Measurements from ENCODE around the gene MRPL24. TPM values are rescaled to one million over a fixed set of nuclear protein-coding genes. Genes with fewer than 3 reads are reported as not detected.

MRPL24 gene
- total and polyA plus RNA-seq, 2 of the 13 experiments (the other 11 are each of a cell fraction or from before 2014, with no cell fraction given), result 38.1 to 42.9 TPM

DNA sequence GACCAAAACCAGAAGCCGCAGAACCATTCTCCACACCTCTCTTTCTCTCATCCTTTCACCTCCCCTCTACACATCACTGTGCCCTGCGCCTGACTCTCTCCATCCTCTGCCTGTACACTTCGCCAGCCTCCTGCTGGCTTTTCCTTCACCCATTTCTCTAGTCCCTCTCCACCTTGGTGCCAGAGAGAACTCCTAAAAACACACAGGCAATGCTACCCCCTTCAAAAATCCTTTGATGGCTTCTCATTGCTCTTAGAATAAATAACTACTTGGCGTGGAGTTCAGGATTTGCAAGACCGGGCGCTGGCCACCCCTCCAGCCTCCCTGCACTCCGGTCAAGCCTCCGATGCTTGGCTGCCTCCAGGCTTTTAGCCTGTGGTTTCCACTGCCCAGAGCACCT lies 44.1 kb downstream of the MRPL24 start (continued):
- TF ChIP-seq, protein P1, sequence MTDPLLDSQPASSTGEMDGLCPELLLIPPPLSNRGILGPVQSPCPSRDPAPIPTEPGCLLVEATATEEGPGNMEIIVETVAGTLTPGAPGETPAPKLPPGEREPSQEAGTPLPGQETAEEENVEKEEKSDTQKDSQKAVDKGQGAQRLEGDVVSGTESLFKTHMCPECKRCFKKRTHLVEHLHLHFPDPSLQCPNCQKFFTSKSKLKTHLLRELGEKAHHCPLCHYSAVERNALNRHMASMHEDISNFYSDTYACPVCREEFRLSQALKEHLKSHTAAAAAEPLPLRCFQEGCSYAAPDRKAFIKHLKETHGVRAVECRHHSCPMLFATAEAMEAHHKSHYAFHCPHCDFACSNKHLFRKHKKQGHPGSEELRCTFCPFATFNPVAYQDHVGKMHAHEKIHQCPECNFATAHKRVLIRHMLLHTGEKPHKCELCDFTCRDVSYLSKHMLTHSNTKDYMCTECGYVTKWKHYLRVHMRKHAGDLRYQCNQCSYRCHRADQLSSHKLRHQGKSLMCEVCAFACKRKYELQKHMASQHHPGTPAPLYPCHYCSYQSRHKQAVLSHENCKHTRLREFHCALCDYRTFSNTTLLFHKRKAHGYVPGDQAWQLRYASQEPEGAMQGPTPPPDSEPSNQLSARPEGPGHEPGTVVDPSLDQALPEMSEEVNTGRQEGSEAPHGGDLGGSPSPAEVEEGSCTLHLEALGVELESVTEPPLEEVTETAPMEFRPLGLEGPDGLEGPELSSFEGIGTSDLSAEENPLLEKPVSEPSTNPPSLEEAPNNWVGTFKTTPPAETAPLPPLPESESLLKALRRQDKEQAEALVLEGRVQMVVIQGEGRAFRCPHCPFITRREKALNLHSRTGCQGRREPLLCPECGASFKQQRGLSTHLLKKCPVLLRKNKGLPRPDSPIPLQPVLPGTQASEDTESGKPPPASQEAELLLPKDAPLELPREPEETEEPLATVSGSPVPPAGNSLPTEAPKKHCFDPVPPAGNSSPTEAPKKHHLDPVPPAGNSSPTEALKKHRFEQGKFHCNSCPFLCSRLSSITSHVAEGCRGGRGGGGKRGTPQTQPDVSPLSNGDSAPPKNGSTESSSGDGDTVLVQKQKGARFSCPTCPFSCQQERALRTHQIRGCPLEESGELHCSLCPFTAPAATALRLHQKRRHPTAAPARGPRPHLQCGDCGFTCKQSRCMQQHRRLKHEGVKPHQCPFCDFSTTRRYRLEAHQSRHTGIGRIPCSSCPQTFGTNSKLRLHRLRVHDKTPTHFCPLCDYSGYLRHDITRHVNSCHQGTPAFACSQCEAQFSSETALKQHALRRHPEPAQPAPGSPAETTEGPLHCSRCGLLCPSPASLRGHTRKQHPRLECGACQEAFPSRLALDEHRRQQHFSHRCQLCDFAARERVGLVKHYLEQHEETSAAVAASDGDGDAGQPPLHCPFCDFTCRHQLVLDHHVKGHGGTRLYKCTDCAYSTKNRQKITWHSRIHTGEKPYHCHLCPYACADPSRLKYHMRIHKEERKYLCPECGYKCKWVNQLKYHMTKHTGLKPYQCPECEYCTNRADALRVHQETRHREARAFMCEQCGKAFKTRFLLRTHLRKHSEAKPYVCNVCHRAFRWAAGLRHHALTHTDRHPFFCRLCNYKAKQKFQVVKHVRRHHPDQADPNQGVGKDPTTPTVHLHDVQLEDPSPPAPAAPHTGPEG (CRISPR knock-in tag; IDR thresholded peaks at IDR 0.05), result no peak
- TF ChIP-seq CEBPG (CRISPR knock-in tag; IDR thresholded peaks at IDR 0.05), result no peak

DNA sequence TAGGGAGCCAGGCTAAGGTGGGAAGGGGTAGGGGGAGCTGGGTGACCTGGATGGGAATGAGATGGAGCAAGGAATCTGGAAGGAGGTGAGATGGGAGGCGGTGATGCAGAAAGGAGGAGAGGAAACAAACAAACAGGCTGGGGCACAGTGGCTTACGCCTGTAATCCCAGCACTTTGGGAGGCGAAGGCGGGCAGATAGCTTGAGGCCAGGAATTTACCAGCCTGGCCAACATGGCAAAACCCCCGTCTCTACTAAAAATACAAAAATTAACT lies 46.3 kb downstream of the MRPL24 start:
- no peak overlapping the region for H3K4me2 ChIP-seq (ENCODE audit: low read depth, low read length)
- no TSS peak for BruUV-seq (replicated peaks)
- FAIRE-seq (no peak), DNase-seq (ENCODE audit: low spot score) (no peak), ATAC-seq (no peak)
- no peak for TF ChIP-seq ZNF451 (CRISPR knock-in tag; IDR thresholded peaks at IDR 0.05)
- TF ChIP-seq KDM4B (CRISPR knock-in tag; IDR thresholded peaks at IDR 0.05), result no peak
- no peak for TF ChIP-seq ZNF44 (CRISPR knock-in tag; IDR thresholded peaks at IDR 0.05)
- peaks cover 34% of the 10 kb centered on the region for H3K4me1 ChIP-seq (ENCODE audit: insufficient read depth, low read length)
- no peak overlapping the region for H2AFZ ChIP-seq (ENCODE audit: low read length)
- H3K4me3 ChIP-seq (replicated peaks in 1 of 3; ENCODE audit: insufficient read depth in 1 of 3, low read depth in 2 of 3, low read length in 3 of 3), result no peak overlapping the region
- no peak overlapping the region for H3K27ac ChIP-seq (ENCODE audit: extremely low read length, insufficient read depth, low read length)
- 55% methylated on average over 5 of the region's 5 CpGs for WGBS (ENCODE audit: low lambda C conversion rate)
- intact Hi-C loops (cut with micrococcal nuclease; ENCODE audit: unreplicated experiment), result no loop called here
- H3K9me3 ChIP-seq (ENCODE audit: low read length), result no peaks in the 10 kb centered on the region
- no peak overlapping the region for H3K9ac ChIP-seq (ENCODE audit: insufficient read depth, low read depth, low read length)
- in situ Hi-C loops (cut with HindIII; ENCODE audit: extremely low pct_ligation_motif_present, low pct_unique_long_range_greater_than_20kb), result loop anchor here (10.0 kb wide), 2 partner anchors 170 to 230 kb away; partner anchors contain the start of genes LRRC71 and NTRK1
- H3K36me3 ChIP-seq (replicated peaks in 1 of 2; ENCODE audit: control insufficient read depth in 1 of 2, insufficient read depth in 2 of 2, low read length in 2 of 2), result no peaks in the 10 kb centered on the region
- CTCF ChIA-PET (ENCODE audit: low intra/inter-chr PET ratio, low total read pairs), result no interaction called here
- POLR2A ChIA-PET, result interaction anchor here (0.5 kb wide), 1 partner anchor 32 kb away, joined by 3 read pairs; no protein-coding TSS in a partner anchor
- H4K20me1 ChIP-seq (ENCODE audit: insufficient read depth, low read length), result no peaks in the 10 kb centered on the region
- peaks cover 16 to 62% of the 10 kb centered on the region in 2 experiments for H3K27me3 ChIP-seq (ENCODE audit: control insufficient read depth in 1 of 2, insufficient read depth in 2 of 2, low read length in 2 of 2)
- H3K79me2 ChIP-seq (ENCODE audit: insufficient read depth, low read length), result no peaks in the 10 kb centered on the region

All from HepG2 (cell line).